ENCODE results near the gene TAS2R60. TPM values are rescaled to one million over a fixed set of nuclear protein-coding genes. Genes with fewer than 3 reads are reported as not detected.
"Not testable (repeated sequence)": the region's sequence is repeated elsewhere in the genome, so short reads cannot be mapped to it uniquely, and the experiment has no call there.

Gene TAS2R60
- polyA plus RNA-seq, 1 donor from 2014 or later, result not detected

DNA sequence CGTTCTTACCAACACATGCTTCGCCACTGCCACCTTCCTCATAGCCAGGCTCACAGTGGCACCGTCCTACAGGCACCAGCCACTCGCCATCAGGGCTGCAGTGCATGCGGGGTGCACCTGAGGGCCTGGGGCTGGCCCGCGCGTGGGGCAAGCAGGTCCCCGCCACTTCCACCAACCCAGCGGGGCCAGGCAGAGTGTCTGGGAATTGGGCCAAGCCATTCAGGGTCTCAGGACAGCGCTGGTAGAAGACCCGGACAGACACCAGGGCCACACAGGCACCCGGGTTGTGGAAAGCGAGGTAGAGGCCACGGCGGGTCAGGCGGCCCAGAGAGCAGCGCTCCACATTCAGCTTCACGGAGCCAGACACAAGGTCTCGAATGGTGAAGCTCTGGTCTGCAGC lies 43.6 kb upstream of the TAS2R60 start:
- Histone ChIP-seq H4K20me1 (ENCODE audit: insufficient read depth) (no peaks in the 10 kb centered on the region), H3K79me2 (replicated peaks; ENCODE audit: insufficient read depth, low read length) (no peaks in the 10 kb centered on the region), H3K27ac (ENCODE audit: low read length) (no peak overlapping the region), H3K27me3 (ENCODE audit: insufficient read depth, low read depth, low read length) (no peaks in the 10 kb centered on the region), H3F3A (ENCODE audit: insufficient read depth, low read length, poor library complexity, severe bottlenecking) (no peaks in the 10 kb centered on the region), H3K4me2 (ENCODE audit: low read length) (no peak overlapping the region), H3K9me3 (ENCODE audit: low read length) (no peaks in the 10 kb centered on the region), H2AFZ (ENCODE audit: low read depth, low read length) (no peak overlapping the region), H3K9me2 (ENCODE audit: insufficient read depth, low read length) (no peaks in the 10 kb centered on the region), H3K4me3 (ENCODE audit: low read length) (no peak overlapping the region), H3K9ac (ENCODE audit: low read length) (no peak overlapping the region), H3K36me3 (ENCODE audit: insufficient read depth, low read length) (no peaks in the 10 kb centered on the region)
- TF ChIP-seq, protein P1, sequence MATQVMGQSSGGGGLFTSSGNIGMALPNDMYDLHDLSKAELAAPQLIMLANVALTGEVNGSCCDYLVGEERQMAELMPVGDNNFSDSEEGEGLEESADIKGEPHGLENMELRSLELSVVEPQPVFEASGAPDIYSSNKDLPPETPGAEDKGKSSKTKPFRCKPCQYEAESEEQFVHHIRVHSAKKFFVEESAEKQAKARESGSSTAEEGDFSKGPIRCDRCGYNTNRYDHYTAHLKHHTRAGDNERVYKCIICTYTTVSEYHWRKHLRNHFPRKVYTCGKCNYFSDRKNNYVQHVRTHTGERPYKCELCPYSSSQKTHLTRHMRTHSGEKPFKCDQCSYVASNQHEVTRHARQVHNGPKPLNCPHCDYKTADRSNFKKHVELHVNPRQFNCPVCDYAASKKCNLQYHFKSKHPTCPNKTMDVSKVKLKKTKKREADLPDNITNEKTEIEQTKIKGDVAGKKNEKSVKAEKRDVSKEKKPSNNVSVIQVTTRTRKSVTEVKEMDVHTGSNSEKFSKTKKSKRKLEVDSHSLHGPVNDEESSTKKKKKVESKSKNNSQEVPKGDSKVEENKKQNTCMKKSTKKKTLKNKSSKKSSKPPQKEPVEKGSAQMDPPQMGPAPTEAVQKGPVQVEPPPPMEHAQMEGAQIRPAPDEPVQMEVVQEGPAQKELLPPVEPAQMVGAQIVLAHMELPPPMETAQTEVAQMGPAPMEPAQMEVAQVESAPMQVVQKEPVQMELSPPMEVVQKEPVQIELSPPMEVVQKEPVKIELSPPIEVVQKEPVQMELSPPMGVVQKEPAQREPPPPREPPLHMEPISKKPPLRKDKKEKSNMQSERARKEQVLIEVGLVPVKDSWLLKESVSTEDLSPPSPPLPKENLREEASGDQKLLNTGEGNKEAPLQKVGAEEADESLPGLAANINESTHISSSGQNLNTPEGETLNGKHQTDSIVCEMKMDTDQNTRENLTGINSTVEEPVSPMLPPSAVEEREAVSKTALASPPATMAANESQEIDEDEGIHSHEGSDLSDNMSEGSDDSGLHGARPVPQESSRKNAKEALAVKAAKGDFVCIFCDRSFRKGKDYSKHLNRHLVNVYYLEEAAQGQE (IDR thresholded peaks at IDR 0.05; ENCODE audit: borderline replicate concordance), result no peak
- TF ChIP-seq, protein P2, sequence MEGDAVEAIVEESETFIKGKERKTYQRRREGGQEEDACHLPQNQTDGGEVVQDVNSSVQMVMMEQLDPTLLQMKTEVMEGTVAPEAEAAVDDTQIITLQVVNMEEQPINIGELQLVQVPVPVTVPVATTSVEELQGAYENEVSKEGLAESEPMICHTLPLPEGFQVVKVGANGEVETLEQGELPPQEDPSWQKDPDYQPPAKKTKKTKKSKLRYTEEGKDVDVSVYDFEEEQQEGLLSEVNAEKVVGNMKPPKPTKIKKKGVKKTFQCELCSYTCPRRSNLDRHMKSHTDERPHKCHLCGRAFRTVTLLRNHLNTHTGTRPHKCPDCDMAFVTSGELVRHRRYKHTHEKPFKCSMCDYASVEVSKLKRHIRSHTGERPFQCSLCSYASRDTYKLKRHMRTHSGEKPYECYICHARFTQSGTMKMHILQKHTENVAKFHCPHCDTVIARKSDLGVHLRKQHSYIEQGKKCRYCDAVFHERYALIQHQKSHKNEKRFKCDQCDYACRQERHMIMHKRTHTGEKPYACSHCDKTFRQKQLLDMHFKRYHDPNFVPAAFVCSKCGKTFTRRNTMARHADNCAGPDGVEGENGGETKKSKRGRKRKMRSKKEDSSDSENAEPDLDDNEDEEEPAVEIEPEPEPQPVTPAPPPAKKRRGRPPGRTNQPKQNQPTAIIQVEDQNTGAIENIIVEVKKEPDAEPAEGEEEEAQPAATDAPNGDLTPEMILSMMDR (IDR thresholded peaks at IDR 0.05; ENCODE audit: poor library complexity, severe bottlenecking), result no peak
- no peak for TF ChIP-seq MXI1 (conservative IDR thresholded peaks at IDR 0.05; ENCODE audit: poor library complexity, severe bottlenecking)
- no peak for TF ChIP-seq TAF1 (IDR thresholded peaks at IDR 0.05; ENCODE audit: low read depth)

DNA sequence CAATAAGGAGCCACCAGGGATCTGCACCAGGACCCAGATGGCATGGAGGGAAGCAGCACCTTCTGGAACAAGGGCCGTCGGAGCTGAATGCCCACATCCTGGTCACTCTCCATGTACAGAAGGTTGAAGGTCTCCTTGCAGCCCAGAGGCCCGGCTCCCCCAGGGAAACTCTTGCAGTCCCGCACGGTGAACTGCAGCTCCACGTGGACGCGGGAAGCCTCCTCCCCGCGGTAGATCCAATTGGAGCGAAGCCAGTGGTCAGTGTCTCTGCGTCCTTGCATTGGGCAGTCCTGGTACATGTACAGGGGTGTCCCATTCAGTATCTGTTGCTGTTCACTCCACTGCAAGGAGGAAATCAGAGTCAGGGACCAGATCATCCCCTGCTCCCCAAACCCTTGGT lies 42.0 kb upstream of the TAS2R60 start:
- no peaks in the 10 kb centered on the region for H3K9me3 ChIP-seq (ENCODE audit: low read length)
- no peak overlapping the region for H3K4me2 ChIP-seq (ENCODE audit: low read length)
- H3K27ac ChIP-seq (ENCODE audit: low read length), result no peak overlapping the region
- no peak overlapping the region for H2AFZ ChIP-seq (ENCODE audit: low read depth, low read length)
- no peaks in the 10 kb centered on the region for H3K27me3 ChIP-seq (ENCODE audit: insufficient read depth, low read depth, low read length)
- no peaks in the 10 kb centered on the region for H3F3A ChIP-seq (ENCODE audit: insufficient read depth, low read length, poor library complexity, severe bottlenecking)
- H3K36me3 ChIP-seq (ENCODE audit: insufficient read depth, low read length), result no peaks in the 10 kb centered on the region
- TF ChIP-seq, protein P2 (IDR thresholded peaks at IDR 0.05; ENCODE audit: poor library complexity, severe bottlenecking), result no peak
- TF ChIP-seq TAF1 (IDR thresholded peaks at IDR 0.05; ENCODE audit: low read depth) (no peak), EP300 (conservative IDR thresholded peaks at IDR 0.05; ENCODE audit: poor library complexity, severe bottlenecking) (no peak), RAD21 (conservative IDR thresholded peaks at IDR 0.05) (no peak), MXI1 (conservative IDR thresholded peaks at IDR 0.05; ENCODE audit: poor library complexity, severe bottlenecking) (no peak), POLR2AphosphoS5 (IDR thresholded peaks at IDR 0.05) (no peak), SMC3 (conservative IDR thresholded peaks at IDR 0.05; ENCODE audit: poor library complexity) (no peak), EZH2 (IDR thresholded peaks at IDR 0.05; ENCODE audit: borderline replicate concordance, insufficient read depth, low read length, poor library complexity, severe bottlenecking) (no peak)
- TF ChIP-seq, protein P1 (IDR thresholded peaks at IDR 0.05; ENCODE audit: borderline replicate concordance), result no peak
- H4K20me1 ChIP-seq (ENCODE audit: insufficient read depth), result no peaks in the 10 kb centered on the region
- H3K9ac ChIP-seq (ENCODE audit: low read length), result no peak overlapping the region
- H3K79me2 ChIP-seq (replicated peaks; ENCODE audit: insufficient read depth, low read length), result no peaks in the 10 kb centered on the region
- no peaks in the 10 kb centered on the region for H3K9me2 ChIP-seq (ENCODE audit: insufficient read depth, low read length)
- H3K4me3 ChIP-seq (ENCODE audit: low read length), result no peak overlapping the region

DNA sequence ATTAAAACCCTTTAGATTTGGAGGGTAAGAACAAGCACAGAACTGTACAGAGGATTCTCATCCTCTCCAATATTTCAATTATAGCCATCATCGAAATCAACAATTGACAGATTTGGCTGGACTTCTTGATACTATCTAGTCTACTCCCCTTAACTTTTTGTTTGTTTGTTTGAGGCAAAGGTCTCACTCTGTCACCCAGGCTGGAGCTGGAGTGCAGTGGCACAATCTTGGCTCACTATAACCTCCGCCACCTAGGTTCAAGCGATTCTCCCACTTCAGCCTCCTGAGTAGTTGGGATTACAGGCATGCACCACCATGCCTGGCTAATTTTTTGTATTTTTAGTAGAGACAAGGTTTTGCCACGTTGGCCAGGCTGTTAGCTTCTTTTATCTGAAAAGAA lies 41.0 kb upstream of the TAS2R60 start:
- H3K4me2 ChIP-seq (ENCODE audit: low read length), result not testable (repeated sequence)

More for the DNA sequence above, 41.0 kb upstream of the TAS2R60 start:
- not testable (repeated sequence) for H3K4me3 ChIP-seq (ENCODE audit: low read length); H4K20me1 ChIP-seq (ENCODE audit: insufficient read depth); H3K9me2 ChIP-seq (ENCODE audit: insufficient read depth, low read length); H3K79me2 ChIP-seq (replicated peaks; ENCODE audit: insufficient read depth, low read length); H3K36me3 ChIP-seq (ENCODE audit: insufficient read depth, low read length); H2AFZ ChIP-seq (ENCODE audit: low read depth, low read length); H3K9me3 ChIP-seq (ENCODE audit: low read length); H3K27ac ChIP-seq (ENCODE audit: low read length); H3F3A ChIP-seq (ENCODE audit: insufficient read depth, low read length, poor library complexity, severe bottlenecking); H3K9ac ChIP-seq (ENCODE audit: low read length); H3K27me3 ChIP-seq (ENCODE audit: insufficient read depth, low read depth, low read length)
